Peyer's patch (tissue), 4 donors: Measurements from ENCODE around the gene FOXE3. TPM values are rescaled to one million over a fixed set of nuclear protein-coding genes. Genes with fewer than 3 reads are reported as not detected.

Experiments used
- DNase-seq, 3 donors: peaks; one replicate each; pipeline ENCODE4 v3.0.0-alpha.2; 2017 to 2019
- H3K27ac ChIP-seq, 4 donors: fragments of 200-600 bp; sonication (generic); one replicate each; pipeline ENCODE4 v1.5.1; 2016 to 2019
- H3K27me3 ChIP-seq, 2 donors: fragments of 200-600 bp; sonication (generic); one replicate each; pipeline ENCODE4 v1.5.1; 2019
- H3K36me3 ChIP-seq, 3 donors: fragments of 200-600 bp; sonication (generic); one replicate each; pipeline ENCODE4 v1.5.1; 2016 to 2019
- H3K4me1 ChIP-seq, 4 donors: fragments of 200-600 bp; sonication (generic); one replicate each; pipeline ENCODE4 v1.5.1; 2016 to 2019
- H3K4me3 ChIP-seq, 4 donors: fragments of 200-600 bp; sonication (generic); 1 replicate in 3 of 4; 2 replicates in 1 of 4; pipeline ENCODE4 v1.5.1; 2016 to 2019; ENCODE audit warnings: mild to moderate bottlenecking in 1 of 4
- H3K9me3 ChIP-seq, 4 donors: fragments of 200-600 bp; sonication (generic); one replicate each; pipeline ENCODE4 v1.5.1; 2016 to 2019; ENCODE audit warnings: mild to moderate bottlenecking in 1 of 4
- CTCF ChIP-seq, 6 experiments: fragments of 450-650 bp in 4 of 6; fragments of 200-600 bp in 2 of 6; sonication (generic) in 1 of 6; IDR thresholded peaks; one replicate each; pipeline ENCODE4 v1.5.1; 2017 to 2019; ENCODE audit warnings: antibody characterized with exemption in 6 of 6, mild to moderate bottlenecking in 3 of 6, moderate library complexity in 1 of 6
- POLR2A ChIP-seq, 2 donors: fragments of 450-650 bp; IDR thresholded peaks; one replicate each; pipeline ENCODE4 v1.5.1; 2017; ENCODE audit warnings: antibody characterized with exemption in 2 of 2, mild to moderate bottlenecking in 2 of 2, moderate library complexity in 2 of 2
- total RNA-seq, 4 donors: library from RNA; depleted of rRNA; stranded (reverse); fragments of >200 nt; gene quantifications; one replicate each; pipeline ENCODE4 v1.1.0, GENCODE V29; 2016

Gene FOXE3
- total RNA-seq, 4 donors from 2014 or later = not detected

- Histone ChIP-seq H3K4me3 (no peak overlapping the region), H3K4me1 (no peaks in the 10 kb centered on the region), H3K27ac (no peak overlapping the region), H3K9me3 (no peaks in the 10 kb centered on the region), H3K36me3 (no peaks in the 10 kb centered on the region), H3K27me3 (no peaks in the 10 kb centered on the region)
- no peak for DNase-seq
- TF ChIP-seq POLR2A (IDR thresholded peaks at IDR 0.05) (no peak), CTCF (IDR thresholded peaks at IDR 0.05) (no peak)
These were observed 16.8 kb upstream of the FOXE3 start for GRCh38 chr1:47399138-47399845.

- TF ChIP-seq POLR2A (IDR thresholded peaks at IDR 0.05) (no peak), CTCF (IDR thresholded peaks at IDR 0.05) (no peak)
- no peaks in the 10 kb centered on the region for H3K27me3 ChIP-seq
- H3K4me1 ChIP-seq = no peaks in the 10 kb centered on the region
These were observed 16.3 kb upstream of the FOXE3 start for GRCh38 chr1:47399846-47400155.

GRCh38 chr1:47401761-47402160 lies 14.3 kb upstream of the FOXE3 start:
- H3K27ac ChIP-seq = no peak overlapping the region
- no peaks in the 10 kb centered on the region for H3K36me3 ChIP-seq
- H3K4me1 ChIP-seq = no peaks in the 10 kb centered on the region
- no peak overlapping the region for H3K4me3 ChIP-seq
- no peaks in the 10 kb centered on the region for H3K9me3 ChIP-seq
- no peak for DNase-seq
- TF ChIP-seq CTCF (IDR thresholded peaks at IDR 0.05) (no peak), POLR2A (IDR thresholded peaks at IDR 0.05) (no peak)
- no peaks in the 10 kb centered on the region for H3K27me3 ChIP-seq

More at GRCh38 chr1:47399846-47400155, 16.3 kb upstream of the FOXE3 start:
- H3K36me3 ChIP-seq = no peaks in the 10 kb centered on the region
- no peaks in the 10 kb centered on the region for H3K9me3 ChIP-seq
- no peak overlapping the region for H3K27ac ChIP-seq
- no peak overlapping the region for H3K4me3 ChIP-seq
- DNase-seq = no peak

- TF ChIP-seq POLR2A (IDR thresholded peaks at IDR 0.05) (no peak), CTCF (IDR thresholded peaks at IDR 0.05) (no peak)
These were observed 13.5 kb upstream of the FOXE3 start for GRCh38 chr1:47402591-47402990.

GRCh38 chr1:47403321-47403910 lies 12.7 kb upstream of the FOXE3 start:
- H3K27ac ChIP-seq = no peak overlapping the region
- H3K9me3 ChIP-seq = no peaks in the 10 kb centered on the region
- H3K4me3 ChIP-seq = no peak overlapping the region
- DNase-seq = no peak
- H3K27me3 ChIP-seq = no peaks in the 10 kb centered on the region
- no peak for TF ChIP-seq POLR2A (IDR thresholded peaks at IDR 0.05)
- no peak for TF ChIP-seq CTCF (IDR thresholded peaks at IDR 0.05)
- H3K36me3 ChIP-seq = no peaks in the 10 kb centered on the region
- H3K4me1 ChIP-seq = no peaks in the 10 kb centered on the region

More at GRCh38 chr1:47402591-47402990, 13.5 kb upstream of the FOXE3 start:
- Histone ChIP-seq H3K9me3 (no peaks in the 10 kb centered on the region), H3K36me3 (no peaks in the 10 kb centered on the region), H3K27ac (no peak overlapping the region), H3K4me1 (no peaks in the 10 kb centered on the region), H3K27me3 (no peaks in the 10 kb centered on the region), H3K4me3 (no peak overlapping the region)
- DNase-seq = no peak
